IMR-90 (cell line): ENCODE results near the gene RABL2B. TPM values are rescaled to one million over a fixed set of nuclear protein-coding genes. Genes with fewer than 3 reads are reported as not detected.

Source experiments
- ATAC-seq: fragments of 200-7000 bp; cut with Tn5 transposase; 2 replicates; pipeline ENCODE4 v1.9.1; 2020; ENCODE audit warnings: low read depth, mild to moderate bottlenecking, moderate library complexity
- BruUV-seq: library from RNA; stranded (reverse); fragments of 400-500 nt; replicated peaks from 2 replicates; lab custom pipeline; 2021; lab: Mats Ljungman, UMichigan
- CTCF ChIA-PET: fragments of 300-600 bp; formaldehyde crosslinking; extraction: SDS; loops from one replicate; lab custom pipeline; 2021; ENCODE audit warnings: antibody characterized with exemption; lab: Yijun Ruan, JAX
- POLR2A ChIA-PET: fragments of 300-600 bp; sonication (Branson Sonifier 250); formaldehyde crosslinking; loops from one replicate; lab custom pipeline; 2022; ENCODE audit warnings: antibody characterized with exemption; ENCODE audit not compliant: unreplicated experiment; lab: Charles Lee
- DNase-seq: peaks from one replicate; pipeline ENCODE4 v3.0.0; 2013
- H2AFZ ChIP-seq: replicated peaks from 2 replicates; pipeline ENCODE3; 2013; ENCODE audit warnings: low read length, mild to moderate bottlenecking; ENCODE audit not compliant: poor library complexity
- H2AK5ac ChIP-seq: 2 replicates; pipeline ENCODE4 v1.6.1; 2013; ENCODE audit warnings: low read depth, low read length, inconsistent platforms
- H2AK9ac ChIP-seq: replicated peaks from 2 replicates; pipeline ENCODE3; 2013; ENCODE audit warnings: mild to moderate bottlenecking, low read depth, low read length, moderate library complexity; ENCODE audit not compliant: poor library complexity
- H2BK120ac ChIP-seq: 2 replicates; pipeline ENCODE4 v1.6.1; 2013; ENCODE audit warnings: low read depth, low read length, inconsistent platforms
- H2BK15ac ChIP-seq: 3 replicates; pipeline ENCODE4 v1.6.1; 2013; ENCODE audit warnings: low read depth, low read length, inconsistent platforms
- H2BK20ac ChIP-seq: 2 replicates; pipeline ENCODE4 v1.6.1; 2013; ENCODE audit warnings: low read depth, mild to moderate bottlenecking, inconsistent platforms, low read length, moderate library complexity
- H2BK5ac ChIP-seq: 2 replicates; pipeline ENCODE4 v1.6.1; 2013; ENCODE audit warnings: mild to moderate bottlenecking, low read depth, low read length, inconsistent platforms; ENCODE audit not compliant: poor library complexity, severe bottlenecking
- H3K14ac ChIP-seq: replicated peaks from 2 replicates; pipeline ENCODE4 v1.6.1; 2013; ENCODE audit warnings: low read depth, low read length, inconsistent platforms
- H3K18ac ChIP-seq: 2 replicates; pipeline ENCODE4 v1.6.1; 2013; ENCODE audit warnings: low read depth, low read length, control low read depth
- H3K23ac ChIP-seq: 2 replicates; pipeline ENCODE4 v1.6.1; 2013; ENCODE audit warnings: low read depth, low read length, inconsistent platforms
- H3K27ac ChIP-seq: 2 replicates; pipeline ENCODE4 v1.5.1; 2013; ENCODE audit warnings: mild to moderate bottlenecking, control low read depth, low read length; ENCODE audit not compliant: insufficient read depth
- H3K27me3 ChIP-seq: 2 replicates; pipeline ENCODE4 v1.6.1; 2013; ENCODE audit warnings: low read length; ENCODE audit not compliant: control insufficient read depth, insufficient read depth
- H3K36me3 ChIP-seq: 2 replicates; pipeline ENCODE4 v1.6.1; 2013; ENCODE audit warnings: low read length, mixed read lengths; ENCODE audit not compliant: control insufficient read depth, insufficient read depth
- H3K4ac ChIP-seq: 2 replicates; pipeline ENCODE4 v1.6.1; 2013; ENCODE audit warnings: low read depth, low read length, inconsistent platforms
- H3K4me1 ChIP-seq: 2 replicates; pipeline ENCODE4 v1.6.1; 2013; ENCODE audit warnings: low read length, mixed read lengths; ENCODE audit not compliant: control insufficient read depth, insufficient read depth
- H3K4me2 ChIP-seq: 2 replicates; pipeline ENCODE4 v1.6.1; 2013; ENCODE audit warnings: low read depth, mild to moderate bottlenecking, control low read depth, low read length, moderate library complexity
- H3K4me3 ChIP-seq: 2 replicates; pipeline ENCODE4 v1.5.1; 2013; ENCODE audit warnings: low read depth, mild to moderate bottlenecking, control low read depth, low read length, moderate library complexity; ENCODE audit not compliant: insufficient read depth
- H3K56ac ChIP-seq: 2 replicates; pipeline ENCODE4 v1.6.1; 2013; ENCODE audit warnings: low read length, inconsistent platforms; ENCODE audit not compliant: insufficient read depth; ENCODE audit errors: extremely low read depth
- H3K79me1 ChIP-seq, 2 experiments: 2 replicates each; pipeline ENCODE4 v1.6.1; 2013; ENCODE audit warnings: low read length in 2 of 2, inconsistent platforms in 1 of 2, low read depth in 1 of 2
- H3K9ac ChIP-seq: 2 replicates; pipeline ENCODE4 v1.6.1; 2013; ENCODE audit warnings: low read depth, low read length, control low read depth
- H3K9me1 ChIP-seq: 2 replicates; pipeline ENCODE4 v1.6.1; 2013; ENCODE audit warnings: low read length, inconsistent platforms; ENCODE audit not compliant: insufficient read depth
- H3K9me3 ChIP-seq: 2 replicates; pipeline ENCODE4 v1.6.1; 2013; ENCODE audit warnings: low read length; ENCODE audit not compliant: control insufficient read depth, insufficient read depth
- H4K20me1 ChIP-seq: 2 replicates; pipeline ENCODE4 v1.6.1; 2013; ENCODE audit warnings: low read length, inconsistent platforms; ENCODE audit not compliant: insufficient read depth
- H4K5ac ChIP-seq: 2 replicates; pipeline ENCODE4 v1.6.1; 2013; ENCODE audit warnings: mild to moderate bottlenecking, low read depth, low read length, control low read depth
- H4K8ac ChIP-seq, 2 experiments: 2 replicates each; pipeline ENCODE4 v1.6.1; 2013; ENCODE audit warnings: low read depth in 2 of 2, low read length in 2 of 2, control low read depth in 1 of 2, inconsistent platforms in 1 of 2
- H4K91ac ChIP-seq: 2 replicates; pipeline ENCODE4 v1.6.1; 2013; ENCODE audit warnings: low read depth, low read length, inconsistent platforms; ENCODE audit not compliant: insufficient read depth
- BHLHE40 ChIP-seq: fragments of 150-350 bp; IDR thresholded peaks from 2 replicates; pipeline ENCODE4 v1.6.1; 2016; ENCODE audit warnings: mild to moderate bottlenecking, low read depth, low read length
- CEBPB ChIP-seq: IDR thresholded peaks from 2 replicates; pipeline ENCODE4 v1.6.1; 2012; ENCODE audit warnings: low read depth, low read length, improper control_type of control experiment
- CHD1 ChIP-seq: IDR thresholded peaks from 2 replicates; pipeline ENCODE4 v1.6.1; 2012; ENCODE audit warnings: low read depth, low read length, improper control_type of control experiment
- FOS ChIP-seq: fragments of 150-350 bp; IDR thresholded peaks from 2 replicates; pipeline ENCODE4 v1.6.1; 2016; ENCODE audit warnings: low read depth, low read length
- MXI1 ChIP-seq: IDR thresholded peaks from 2 replicates; pipeline ENCODE4 v1.6.1; 2012; ENCODE audit warnings: low read depth, mild to moderate bottlenecking, low read length, moderate library complexity, borderline replicate concordance
- NFE2L2 ChIP-seq: fragments of 150-350 bp; IDR thresholded peaks from 2 replicates; pipeline ENCODE4 v1.6.1; 2016; ENCODE audit warnings: low read depth, mild to moderate bottlenecking, low read length
- POLR2A ChIP-seq: IDR thresholded peaks from 2 replicates; pipeline ENCODE4 v1.6.1; 2012; ENCODE audit warnings: mild to moderate bottlenecking, low read depth, low read length
- RAD21 ChIP-seq: IDR thresholded peaks from 2 replicates; pipeline ENCODE4 v1.6.1; 2012; ENCODE audit warnings: low read length, improper control_type of control experiment
- RCOR1 ChIP-seq: IDR thresholded peaks from 2 replicates; pipeline ENCODE4 v1.6.1; 2012; ENCODE audit warnings: mild to moderate bottlenecking, low read length, improper control_type of control experiment; ENCODE audit not compliant: insufficient replicate concordance
- RFX5 ChIP-seq: IDR thresholded peaks from 2 replicates; pipeline ENCODE4 v1.8.0; 2012; ENCODE audit warnings: low read depth, mild to moderate bottlenecking, low read length, moderate library complexity
- SMC3 ChIP-seq: fragments of 150-350 bp; IDR thresholded peaks from 2 replicates; pipeline ENCODE4 v1.6.1; 2016; ENCODE audit warnings: low read depth, mild to moderate bottlenecking, antibody characterized with exemption, low read length, moderate library complexity
- WGBS, 2 experiments: methylation state at CpG; one replicate each; pipeline versions ENCODE4 v1.1.5 to v1.1.7; 2013; ENCODE audit warnings: missing lambda C conversion rate in 2 of 2; ENCODE audit not compliant: insufficient read length in 1 of 2; ENCODE audit errors: extremely low coverage in 2 of 2; 5-methylcytosine and 5-hydroxymethylcytosine counted together
- dilution Hi-C: fragments of 300-500 bp; cut with HindIII; formaldehyde crosslinking; loops from one replicate; pipeline ENCODE4 v1.14.3; 2018; ENCODE audit warnings: low sequenced_read_pairs; ENCODE audit not compliant: unreplicated experiment
- in situ Hi-C: fragments of 300-500 bp; cut with MboI; formaldehyde crosslinking; loops from 3 replicates; pipeline ENCODE4 v1.14.3; 2019; ENCODE audit warnings: low sequenced_read_pairs, inconsistent platforms, mixed read lengths
- intact Hi-C: fragments of 100-400 bp; cut with micrococcal nuclease; formaldehyde crosslinking; loops from 2 replicates; pipeline ENCODE4 v1.10.0; 2022
- polyA plus RNA-seq, 3 experiments: library from polyadenylated mRNA; depleted of rRNA; stranded (reverse); fragments of >200 nt; gene quantifications; 2 replicates each; pipeline ENCODE4 v1.2.3, GENCODE V29; 2012; ENCODE audit warnings: low replicate concordance in 1 of 3
- total RNA-seq: library from RNA; depleted of rRNA; stranded (reverse); fragments of >200 nt; gene quantifications from 2 replicates; pipeline ENCODE4 v1.2.3, GENCODE V29; 2012
- TF ChIP-seq, protein P1 (sequence below): conservative IDR thresholded peaks from 2 replicates; pipeline ENCODE4 v1.5.1; 2012; ENCODE audit warnings: mild to moderate bottlenecking, low read depth, low read length, improper control_type of control experiment
- TF ChIP-seq, protein P2 (sequence below): fragments of 150-350 bp; IDR thresholded peaks from 2 replicates; pipeline ENCODE4 v1.6.1; 2016; ENCODE audit warnings: low read depth, mild to moderate bottlenecking, low read length, moderate library complexity, borderline replicate concordance
- TF ChIP-seq, protein P3 (sequence below): fragments of 150-350 bp; IDR thresholded peaks from 2 replicates; pipeline ENCODE4 v1.6.1; 2017; ENCODE audit warnings: mild to moderate bottlenecking, antibody characterized with exemption, low read length, low read depth

RABL2B gene
- total and polyA plus RNA-seq, 2 of the 4 experiments (the other 2 are of a cell fraction), result 8.4 to 23.3 TPM

DNA sequence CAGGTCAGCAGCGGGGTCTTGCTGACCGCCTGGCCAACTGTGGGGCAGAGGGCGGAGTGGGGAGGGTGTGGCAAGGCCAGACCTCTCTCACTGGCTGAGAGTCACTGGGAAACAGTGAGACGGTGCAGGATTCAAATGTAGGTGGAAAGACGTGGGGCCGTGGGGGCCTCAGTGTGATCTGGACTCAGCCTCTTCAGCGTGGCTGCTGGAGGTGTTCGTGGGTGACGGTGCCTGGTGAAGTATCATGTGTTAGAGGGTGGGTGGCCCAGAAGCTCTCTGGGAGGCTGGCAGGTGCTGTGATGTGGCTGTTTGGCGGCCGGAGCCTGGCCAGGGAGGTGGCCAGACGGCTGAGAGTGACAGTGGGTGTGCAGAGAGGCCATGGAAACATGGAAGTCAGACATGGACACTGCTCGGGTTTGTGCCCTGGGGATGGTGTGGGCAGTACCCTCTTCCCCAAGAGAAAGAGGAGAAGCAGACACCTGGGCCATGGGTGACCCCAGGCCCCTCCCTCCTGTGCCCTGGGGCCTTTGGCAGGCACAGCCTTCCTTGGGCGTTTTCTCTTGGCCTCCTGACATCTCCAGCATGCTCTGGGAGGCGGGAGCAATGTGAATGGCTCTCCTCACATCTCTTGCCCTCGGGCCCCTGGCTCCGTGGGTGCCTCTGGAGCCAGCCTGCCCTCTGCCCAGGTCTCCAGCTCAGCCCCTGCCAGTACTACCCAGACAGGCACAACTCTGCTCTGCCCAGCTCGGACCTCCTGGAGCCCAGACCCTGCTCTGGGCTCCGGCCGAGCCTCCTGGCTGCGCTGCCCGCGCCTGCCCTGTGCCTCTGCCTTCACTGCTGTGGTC lies 55.5 kb downstream of the RABL2B start:
- H4K5ac ChIP-seq, result no peak overlapping the region
- no peak overlapping the region for H2AK9ac ChIP-seq
- H3K27ac ChIP-seq, result no peak overlapping the region
- DNase-seq (no peak), ATAC-seq (no peak)
- no peak overlapping the region for H2BK120ac ChIP-seq
- 77% methylated on average over 11 of the region's 23 CpGs; no CpG with 5 or more reads in 1 of the 2 experiments for WGBS, 2 experiments
- H4K8ac ChIP-seq, result no peak overlapping the region
- no peaks in the 10 kb centered on the region for H3K27me3 ChIP-seq
- H3K4me3 ChIP-seq, result no peak overlapping the region
- ChIA-PET CTCF (no interaction called here), POLR2A (no interaction called here)
- BruUV-seq, result no TSS peak
- no peak overlapping the region for H3K14ac ChIP-seq
- H3K9me3 ChIP-seq, result no peaks in the 10 kb centered on the region
- H3K4ac ChIP-seq, result no peak overlapping the region
- in situ Hi-C loops, result no loop called here
- no peak overlapping the region for H2BK5ac ChIP-seq
- H3K4me1 ChIP-seq, result peaks cover 2% of the 10 kb centered on the region; the same call in 1 of the 2 replicates
- H3K79me1 ChIP-seq, result no peaks in the 10 kb centered on the region
- no peak overlapping the region for H2AFZ ChIP-seq
- TF ChIP-seq, protein P1, sequence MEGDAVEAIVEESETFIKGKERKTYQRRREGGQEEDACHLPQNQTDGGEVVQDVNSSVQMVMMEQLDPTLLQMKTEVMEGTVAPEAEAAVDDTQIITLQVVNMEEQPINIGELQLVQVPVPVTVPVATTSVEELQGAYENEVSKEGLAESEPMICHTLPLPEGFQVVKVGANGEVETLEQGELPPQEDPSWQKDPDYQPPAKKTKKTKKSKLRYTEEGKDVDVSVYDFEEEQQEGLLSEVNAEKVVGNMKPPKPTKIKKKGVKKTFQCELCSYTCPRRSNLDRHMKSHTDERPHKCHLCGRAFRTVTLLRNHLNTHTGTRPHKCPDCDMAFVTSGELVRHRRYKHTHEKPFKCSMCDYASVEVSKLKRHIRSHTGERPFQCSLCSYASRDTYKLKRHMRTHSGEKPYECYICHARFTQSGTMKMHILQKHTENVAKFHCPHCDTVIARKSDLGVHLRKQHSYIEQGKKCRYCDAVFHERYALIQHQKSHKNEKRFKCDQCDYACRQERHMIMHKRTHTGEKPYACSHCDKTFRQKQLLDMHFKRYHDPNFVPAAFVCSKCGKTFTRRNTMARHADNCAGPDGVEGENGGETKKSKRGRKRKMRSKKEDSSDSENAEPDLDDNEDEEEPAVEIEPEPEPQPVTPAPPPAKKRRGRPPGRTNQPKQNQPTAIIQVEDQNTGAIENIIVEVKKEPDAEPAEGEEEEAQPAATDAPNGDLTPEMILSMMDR, result no peak
- no peak for TF ChIP-seq NFE2L2
- TF ChIP-seq CEBPB, result no peak
- TF ChIP-seq, protein P2, sequence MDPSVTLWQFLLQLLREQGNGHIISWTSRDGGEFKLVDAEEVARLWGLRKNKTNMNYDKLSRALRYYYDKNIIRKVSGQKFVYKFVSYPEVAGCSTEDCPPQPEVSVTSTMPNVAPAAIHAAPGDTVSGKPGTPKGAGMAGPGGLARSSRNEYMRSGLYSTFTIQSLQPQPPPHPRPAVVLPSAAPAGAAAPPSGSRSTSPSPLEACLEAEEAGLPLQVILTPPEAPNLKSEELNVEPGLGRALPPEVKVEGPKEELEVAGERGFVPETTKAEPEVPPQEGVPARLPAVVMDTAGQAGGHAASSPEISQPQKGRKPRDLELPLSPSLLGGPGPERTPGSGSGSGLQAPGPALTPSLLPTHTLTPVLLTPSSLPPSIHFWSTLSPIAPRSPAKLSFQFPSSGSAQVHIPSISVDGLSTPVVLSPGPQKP, result no peak
- TF ChIP-seq, protein P3, sequence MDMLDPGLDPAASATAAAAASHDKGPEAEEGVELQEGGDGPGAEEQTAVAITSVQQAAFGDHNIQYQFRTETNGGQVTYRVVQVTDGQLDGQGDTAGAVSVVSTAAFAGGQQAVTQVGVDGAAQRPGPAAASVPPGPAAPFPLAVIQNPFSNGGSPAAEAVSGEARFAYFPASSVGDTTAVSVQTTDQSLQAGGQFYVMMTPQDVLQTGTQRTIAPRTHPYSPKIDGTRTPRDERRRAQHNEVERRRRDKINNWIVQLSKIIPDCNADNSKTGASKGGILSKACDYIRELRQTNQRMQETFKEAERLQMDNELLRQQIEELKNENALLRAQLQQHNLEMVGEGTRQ, result no peak
- TF ChIP-seq RCOR1, result no peak
- no peak for TF ChIP-seq RFX5
- no peak for TF ChIP-seq FOS
- TF ChIP-seq POLR2A, result no peak
- TF ChIP-seq SMC3, result no peak
- no peak for TF ChIP-seq BHLHE40
- no peak for TF ChIP-seq MXI1
- TF ChIP-seq RAD21, result no peak
- no peak for TF ChIP-seq CHD1
- no peak overlapping the region for H4K91ac ChIP-seq
- H3K9ac ChIP-seq, result no peak overlapping the region
- dilution Hi-C loops, result no loop called here
- H2AK5ac ChIP-seq, result no peak overlapping the region
- H3K18ac ChIP-seq, result no peak overlapping the region
- no peak overlapping the region for H2BK20ac ChIP-seq
- peaks cover 17% of the 10 kb centered on the region for H3K36me3 ChIP-seq
- H4K20me1 ChIP-seq, result peaks cover 8% of the 10 kb centered on the region
- no peak overlapping the region for H2BK15ac ChIP-seq
- H3K56ac ChIP-seq, result no peak overlapping the region
- no peaks in the 10 kb centered on the region for H3K9me1 ChIP-seq
- intact Hi-C loops, result no loop called here
- H3K23ac ChIP-seq, result no peak overlapping the region
- no peak overlapping the region for H3K4me2 ChIP-seq
